Hepatocyte (in vitro differentiated cells): ENCODE data around the gene STARD9.

ENCODE experiments used
- EZH2 ChIP-seq: fragments of 200-600 bp; sonication (generic); IDR thresholded peaks from 2 replicates; pipeline ENCODE4 v1.6.1; 2016; ENCODE audit warnings: antibody characterized with exemption, mild to moderate bottlenecking, borderline replicate concordance
- EZH2phosphoT487 ChIP-seq: fragments of 200-600 bp; sonication (generic); IDR thresholded peaks from one replicate; pipeline ENCODE4 v1.6.1; 2018; ENCODE audit warnings: antibody characterized with exemption, mild to moderate bottlenecking, low read depth, moderate library complexity; ENCODE audit not compliant: unreplicated experiment, severe bottlenecking

- TF ChIP-seq EZH2 (no peak), EZH2phosphoT487 (no peak)
Observed at GRCh38 chr15:42612367-42612912, 37.0 kb downstream of the STARD9 start.
